GM18909 (cell line): ENCODE data around the gene SERPINA3.
"Not testable (repeated sequence)": the region's sequence is repeated elsewhere in the genome, so short reads cannot be mapped to it uniquely, and the experiment has no call there.

ENCODE experiments used
- ATAC-seq: cut with Tn5 transposase; IDR thresholded peaks from one replicate; pipeline ENCODE4 v1.9.1; 2021; ENCODE audit warnings: mild to moderate bottlenecking; ENCODE audit not compliant: unreplicated experiment, poor library complexity

SERPINA3 gene

DNA sequence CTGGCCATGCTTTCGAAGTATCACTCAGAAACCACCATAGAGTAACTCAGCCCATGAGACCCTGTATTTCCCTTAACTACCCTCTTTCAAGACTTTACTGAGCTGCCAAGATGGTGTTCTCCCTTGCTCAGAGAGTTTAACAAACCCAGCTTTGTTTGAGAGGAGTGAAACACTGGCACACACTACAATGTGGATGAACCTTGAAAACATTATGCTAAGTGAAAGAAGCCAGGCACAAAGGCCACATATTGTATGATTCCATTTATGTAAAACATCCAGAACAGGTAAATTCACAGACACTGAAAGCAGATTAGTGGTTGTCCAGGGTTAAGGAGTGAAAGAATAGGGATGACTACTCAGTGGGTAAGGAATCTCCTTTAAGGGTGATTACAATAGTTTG is 18.9 kb downstream of the SERPINA3 start:
- no peak for ATAC-seq

DNA sequence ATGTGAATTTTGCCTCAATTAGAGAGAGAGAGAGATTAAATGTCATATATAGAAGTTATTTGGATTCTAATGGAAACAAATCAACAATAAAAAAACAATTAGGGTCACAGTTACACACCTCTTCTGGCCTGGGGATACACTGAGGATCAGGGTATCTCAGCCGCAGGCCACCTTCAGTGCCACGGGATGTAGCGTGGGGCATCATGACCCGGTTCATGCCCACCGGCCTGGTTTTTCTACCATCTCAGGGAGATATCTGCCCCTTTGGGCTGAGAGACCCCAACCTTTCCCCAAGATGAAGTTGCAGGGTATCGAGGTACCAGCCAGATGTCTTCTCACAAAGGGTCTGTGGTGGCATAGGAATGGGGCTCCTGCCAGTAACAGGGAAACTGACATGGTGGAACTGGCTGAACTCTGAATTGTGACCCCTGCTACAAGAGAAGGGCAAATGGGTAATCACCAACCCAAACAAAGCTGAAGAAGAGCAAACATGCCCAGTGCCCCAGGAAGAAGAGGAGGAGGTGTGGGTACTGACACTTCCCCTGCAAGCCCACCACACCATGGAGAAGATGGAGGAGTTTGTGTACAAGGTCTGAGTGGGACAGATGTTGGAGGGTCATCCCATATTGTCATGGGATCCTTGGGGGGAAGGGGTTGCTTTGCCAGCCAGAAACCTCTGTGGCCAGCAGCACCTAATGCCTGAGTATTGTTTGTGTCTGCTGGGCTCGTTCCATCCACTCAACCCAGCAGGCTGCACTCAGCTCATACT is 19.5 kb downstream of the SERPINA3 start:
- ATAC-seq = no peak

DNA sequence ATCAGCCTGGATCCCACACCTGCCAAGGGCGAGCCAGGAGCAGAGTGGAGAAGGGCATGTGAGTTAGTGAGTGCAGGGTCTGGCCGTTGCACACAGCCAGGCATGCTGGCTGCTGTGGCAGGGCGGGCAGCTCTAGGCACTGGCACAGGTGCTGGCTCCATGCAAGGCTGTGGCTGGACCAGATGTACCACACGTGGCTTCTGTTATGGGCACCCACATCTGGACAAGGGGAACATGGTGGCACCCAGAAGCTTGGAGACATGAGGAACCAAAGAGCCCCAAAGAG is 20.1 kb downstream of the SERPINA3 start:
- no peak for ATAC-seq

DNA sequence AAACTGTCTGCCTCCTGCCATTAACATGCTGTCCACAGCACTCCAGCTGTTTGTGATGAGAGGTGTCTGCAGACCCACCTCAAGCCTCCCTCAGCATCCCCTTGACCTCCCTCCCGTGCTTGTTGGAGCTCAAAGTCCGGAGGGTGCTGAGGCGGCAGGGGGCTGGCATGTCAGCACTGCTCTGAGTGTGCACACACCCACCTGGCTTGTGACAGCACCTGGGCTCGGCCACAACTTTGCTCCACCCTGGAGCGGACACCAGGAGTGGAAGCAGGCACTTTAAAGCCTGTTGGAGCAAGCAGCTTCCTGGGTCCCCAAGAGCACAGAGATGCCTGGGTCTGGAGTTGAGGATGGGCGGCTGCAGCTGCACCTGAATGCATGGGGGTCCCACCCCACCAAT is 20.9 kb downstream of the SERPINA3 start:
- no peak for ATAC-seq

DNA sequence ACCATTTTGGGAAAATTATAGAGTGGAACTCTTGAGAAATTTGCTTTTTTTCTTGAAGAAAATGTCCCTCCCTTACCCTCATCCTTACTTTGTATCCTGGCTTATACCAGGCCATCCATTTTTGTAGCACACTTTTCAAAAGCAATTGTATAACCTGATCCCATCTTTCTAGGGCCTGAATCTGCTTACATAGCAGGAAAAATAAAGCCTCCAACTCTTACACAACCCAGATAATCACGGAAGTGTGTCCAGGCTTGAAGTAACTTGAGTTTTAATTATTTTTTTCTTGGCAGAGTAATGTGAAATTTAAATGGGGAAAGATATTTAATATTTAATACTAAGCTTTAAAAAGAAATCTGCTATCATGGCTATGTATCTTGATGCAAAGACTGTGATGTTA is 23.0 kb downstream of the SERPINA3 start:
- ATAC-seq = no peak

DNA sequence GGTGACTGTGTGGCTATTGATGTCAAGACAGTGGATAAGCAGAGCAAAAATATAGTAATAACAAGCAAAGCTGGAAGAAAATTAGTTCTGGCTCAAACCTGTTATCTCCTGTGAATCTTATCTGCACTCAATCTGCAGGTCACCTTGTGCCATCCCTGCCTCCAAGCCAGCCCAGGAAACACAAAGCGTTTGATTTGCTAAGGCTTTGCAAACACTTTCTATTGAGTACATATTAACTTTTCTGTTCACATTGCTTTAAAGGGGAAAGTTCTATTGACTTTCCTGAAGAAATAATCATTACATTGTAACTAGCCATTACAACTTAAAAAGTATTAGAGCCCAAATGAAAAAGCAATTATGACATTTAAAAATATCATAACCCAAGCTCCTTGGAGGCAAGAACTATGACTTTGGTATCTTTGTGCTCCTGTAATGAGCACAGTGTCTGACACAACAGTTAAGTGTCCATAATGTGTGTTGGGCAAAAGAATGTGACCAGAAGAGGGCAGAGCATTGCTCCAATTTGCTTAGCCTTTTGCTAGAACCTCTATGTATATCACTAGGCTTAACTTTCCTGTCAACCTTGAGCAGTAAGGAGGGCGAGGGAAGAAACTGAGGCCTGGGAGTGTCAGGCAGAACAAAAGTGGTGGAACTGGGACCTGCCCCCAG is 24.7 kb downstream of the SERPINA3 start:
- ATAC-seq = no peak

DNA sequence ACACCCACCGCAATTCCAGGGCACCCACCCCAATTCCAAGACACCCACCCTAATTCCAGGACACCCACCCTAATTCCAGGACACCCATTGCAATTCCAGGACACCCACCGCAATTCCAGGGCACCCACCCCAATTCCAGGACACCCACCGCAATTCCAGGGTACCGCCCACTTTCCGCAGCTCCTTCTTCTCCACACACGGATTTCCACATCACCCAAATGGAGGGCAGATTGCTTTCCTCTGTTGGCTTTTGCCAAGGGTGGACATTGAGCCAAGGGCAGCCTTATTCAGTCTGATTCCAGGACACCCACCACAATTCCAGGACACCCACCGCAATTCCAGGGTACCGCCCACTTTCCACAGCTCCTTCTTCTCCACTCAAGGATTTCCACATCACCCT is 25.6 kb downstream of the SERPINA3 start:
- ATAC-seq = not testable (repeated sequence)

DNA sequence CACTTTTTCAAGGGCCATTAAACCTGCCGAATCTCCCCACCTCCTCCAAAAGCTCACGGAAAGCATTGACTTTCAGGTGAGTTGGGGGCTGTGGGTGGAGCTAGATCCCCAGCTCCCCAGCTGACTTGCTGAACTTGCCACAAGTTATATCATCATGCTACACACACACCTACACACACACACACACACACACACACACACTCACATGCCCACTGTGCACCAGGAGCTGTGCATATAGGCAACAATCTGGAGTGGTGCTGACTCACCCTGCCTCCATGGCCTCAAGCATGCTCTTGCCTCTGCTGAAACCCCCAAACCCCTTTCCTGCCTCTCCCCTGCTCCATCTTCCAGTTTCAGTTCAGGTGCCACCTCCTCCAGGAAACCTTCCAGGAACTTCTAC is 26.1 kb downstream of the SERPINA3 start:
- no peak for ATAC-seq

DNA sequence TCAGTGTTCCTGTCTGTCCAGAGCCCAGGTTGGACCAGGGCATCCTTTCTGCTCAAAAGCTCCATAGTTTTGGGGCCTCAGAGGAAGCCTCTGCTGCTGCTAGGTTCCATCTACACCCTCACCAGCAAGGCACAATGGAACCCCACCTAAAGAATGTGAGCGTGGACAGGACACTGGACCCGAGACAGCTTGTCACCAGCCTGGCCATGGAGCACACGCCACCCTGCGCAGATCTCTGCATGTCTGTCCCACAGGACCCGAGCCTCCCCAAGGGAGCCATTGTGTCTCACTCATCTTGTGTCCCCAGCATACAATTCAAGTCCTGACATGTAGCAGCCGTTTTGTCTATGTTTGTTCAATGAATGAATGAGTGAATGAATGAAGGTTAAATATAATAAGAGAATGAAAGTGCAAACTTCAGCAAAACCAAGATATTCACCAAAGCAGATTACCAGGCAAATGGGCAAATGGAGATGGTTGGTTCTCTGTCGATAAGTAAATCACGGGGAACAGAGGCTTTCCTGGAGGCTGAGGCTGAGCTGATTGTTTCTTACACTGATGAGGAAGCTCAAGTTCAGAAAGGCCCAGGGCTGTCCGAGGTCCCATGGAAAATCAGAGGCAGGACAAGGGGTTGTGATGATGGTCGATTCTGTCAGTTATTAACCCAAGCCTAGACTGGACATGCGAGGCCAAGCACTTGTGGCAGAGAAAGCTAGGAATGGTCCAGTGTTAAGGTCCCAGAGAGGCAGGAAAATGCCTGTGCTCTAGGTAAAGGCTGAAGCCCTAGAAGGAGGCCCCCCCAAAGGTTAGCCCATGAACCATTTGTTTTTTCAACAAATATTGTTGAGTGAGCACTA is 27.0 kb downstream of the SERPINA3 start:
- ATAC-seq = no peak

DNA sequence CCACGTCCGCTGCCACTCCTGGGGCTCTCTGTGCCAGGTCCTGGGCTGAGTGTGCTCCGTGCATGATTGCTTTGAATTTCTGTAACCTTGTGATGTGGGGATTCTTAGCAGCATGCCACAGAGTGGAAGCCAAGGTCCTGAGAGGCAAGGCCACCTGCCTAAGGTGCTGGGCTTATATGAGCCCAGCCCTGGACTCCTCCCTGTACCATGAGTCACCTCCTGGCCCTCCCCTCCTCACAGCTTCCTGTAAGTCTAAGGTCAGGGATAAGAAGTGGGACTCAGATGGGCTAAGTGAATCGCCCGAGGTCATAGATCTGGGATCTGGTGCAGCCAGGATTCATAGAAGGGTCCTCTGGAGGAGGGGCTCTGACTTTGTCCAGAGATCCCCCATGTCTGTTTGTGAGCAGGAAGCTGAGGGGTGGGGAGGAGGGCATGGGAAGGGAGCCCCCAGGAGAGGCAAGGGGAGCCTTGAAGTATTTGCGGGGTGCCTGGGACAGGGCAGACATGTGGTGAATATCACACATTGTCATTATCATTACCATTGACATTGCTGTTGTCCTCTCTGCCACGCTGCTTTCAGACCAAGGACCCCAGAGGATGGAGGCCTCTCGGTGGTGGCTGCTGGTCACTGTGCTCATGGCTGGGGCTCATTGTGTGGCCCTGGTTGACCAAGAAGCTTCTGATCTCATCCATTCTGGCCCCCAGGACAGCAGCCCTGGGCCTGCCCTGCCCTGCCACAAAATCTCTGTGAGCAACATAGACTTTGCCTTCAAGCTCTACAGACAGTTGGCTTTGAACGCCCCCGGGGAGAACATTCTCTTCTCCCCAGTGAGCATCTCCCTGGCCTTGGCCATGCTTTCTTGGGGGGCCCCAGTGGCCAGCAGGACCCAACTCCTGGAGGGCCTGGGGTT is 28.8 kb downstream of the SERPINA3 start:
- no peak for ATAC-seq

DNA sequence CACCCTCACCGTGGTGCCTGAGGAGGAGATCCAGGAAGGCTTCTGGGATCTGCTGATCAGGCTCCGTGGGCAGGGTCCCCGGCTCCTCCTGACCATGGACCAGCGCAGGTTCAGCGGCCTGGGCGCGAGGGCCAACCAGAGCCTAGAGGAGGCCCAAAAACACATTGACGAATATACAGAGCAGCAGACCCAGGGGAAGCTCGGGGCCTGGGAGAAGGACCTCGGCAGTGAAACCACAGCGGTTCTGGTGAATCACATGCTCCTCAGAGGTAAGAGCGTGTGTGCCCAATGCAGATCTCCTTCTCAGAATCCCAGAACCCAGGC is 29.4 kb downstream of the SERPINA3 start:
- ATAC-seq = no peak

DNA sequence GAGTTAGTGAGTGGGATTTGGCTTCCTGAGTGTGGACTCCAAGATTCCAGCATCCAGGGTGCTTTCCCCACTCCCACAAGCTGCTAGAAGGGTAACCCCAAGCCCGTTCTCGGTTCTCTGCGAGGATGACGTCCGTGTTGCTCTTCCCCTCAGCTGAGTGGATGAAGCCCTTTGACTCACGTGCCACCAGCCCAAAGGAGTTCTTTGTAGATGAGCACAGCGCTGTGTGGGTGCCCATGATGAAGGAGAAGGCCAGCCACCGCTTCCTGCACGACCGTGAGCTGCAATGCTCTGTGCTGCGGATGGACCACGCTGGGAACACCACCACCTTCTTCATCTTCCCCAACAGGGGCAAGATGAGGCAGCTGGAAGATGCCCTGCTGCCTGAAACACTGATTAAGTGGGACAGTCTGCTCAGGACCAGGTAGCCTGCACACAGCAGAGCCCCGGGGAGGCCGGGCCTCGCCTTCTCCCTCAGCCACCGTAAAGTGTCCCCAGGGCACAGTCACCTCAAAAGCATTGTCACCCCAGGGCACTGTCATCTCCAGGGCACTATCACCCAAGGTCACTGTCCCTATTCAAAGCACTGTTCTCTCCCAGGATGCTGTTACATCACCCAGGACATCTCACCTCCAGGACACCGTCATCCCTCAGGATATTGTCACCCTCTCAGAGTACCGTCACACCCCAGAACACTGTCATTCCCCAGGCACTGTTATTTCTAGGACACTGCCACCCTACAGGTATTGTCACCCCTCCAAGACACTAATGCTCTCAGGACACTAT is 31.3 kb downstream of the SERPINA3 start:
- ATAC-seq = no peak

DNA sequence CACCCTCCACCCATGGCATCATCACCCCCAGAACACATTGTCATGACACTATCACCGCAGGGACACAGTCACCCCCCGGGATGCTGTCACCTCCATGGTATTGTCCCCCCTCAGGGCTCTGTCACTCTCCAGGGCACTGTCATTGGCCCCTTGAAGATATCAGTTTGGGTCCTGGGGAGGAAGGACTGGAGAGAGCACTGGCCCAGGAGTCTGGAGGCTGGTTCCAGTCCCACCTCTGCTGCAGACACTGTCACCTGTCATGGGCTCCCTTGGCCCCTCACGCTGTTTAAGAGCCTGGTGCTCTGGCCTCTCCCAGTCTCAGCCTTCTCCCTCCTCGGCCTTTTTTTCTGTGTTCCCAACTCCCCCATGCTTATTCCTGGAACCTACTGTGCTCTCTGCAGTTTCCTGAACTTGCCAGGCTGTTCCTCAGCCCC is 31.9 kb downstream of the SERPINA3 start:
- ATAC-seq = no peak

DNA sequence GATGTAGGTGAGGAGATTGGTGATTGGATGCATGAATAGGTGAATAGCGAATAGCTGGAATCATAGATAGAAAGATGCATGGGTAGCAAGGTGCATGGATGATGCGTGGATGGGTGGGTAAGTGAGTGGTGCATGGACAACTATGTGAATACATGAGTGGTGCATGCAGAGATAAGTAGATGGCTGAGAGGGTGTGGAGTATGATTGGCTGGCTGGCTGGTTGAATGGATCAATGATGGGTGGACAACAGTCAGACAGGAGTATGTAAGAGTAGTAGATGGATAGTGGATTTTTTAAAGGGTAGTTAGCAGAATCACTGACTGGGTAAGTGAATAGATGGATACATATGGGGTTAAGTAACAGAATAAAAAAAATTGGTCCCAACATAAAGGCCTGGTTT is 33.9 kb downstream of the SERPINA3 start:
- no peak for ATAC-seq

DNA sequence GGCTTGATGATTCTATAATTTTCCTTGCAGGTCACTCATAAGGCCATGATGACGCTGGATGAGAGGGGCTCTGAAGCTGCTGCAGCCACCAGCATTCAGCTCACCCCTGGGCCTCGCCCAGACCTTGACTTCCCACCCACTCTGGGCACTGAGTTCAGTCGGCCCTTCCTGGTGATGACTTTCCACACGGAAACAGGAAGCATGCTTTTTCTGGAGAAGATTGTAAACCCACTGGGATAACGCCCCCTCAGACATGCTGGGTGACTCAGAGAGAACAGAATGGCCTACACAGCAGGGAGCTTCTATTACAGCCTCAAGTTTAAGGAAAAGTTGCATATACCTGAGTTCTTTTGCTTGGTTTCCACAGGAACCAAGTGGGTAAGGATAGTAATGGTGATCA is 34.3 kb downstream of the SERPINA3 start:
- no peak for ATAC-seq

DNA sequence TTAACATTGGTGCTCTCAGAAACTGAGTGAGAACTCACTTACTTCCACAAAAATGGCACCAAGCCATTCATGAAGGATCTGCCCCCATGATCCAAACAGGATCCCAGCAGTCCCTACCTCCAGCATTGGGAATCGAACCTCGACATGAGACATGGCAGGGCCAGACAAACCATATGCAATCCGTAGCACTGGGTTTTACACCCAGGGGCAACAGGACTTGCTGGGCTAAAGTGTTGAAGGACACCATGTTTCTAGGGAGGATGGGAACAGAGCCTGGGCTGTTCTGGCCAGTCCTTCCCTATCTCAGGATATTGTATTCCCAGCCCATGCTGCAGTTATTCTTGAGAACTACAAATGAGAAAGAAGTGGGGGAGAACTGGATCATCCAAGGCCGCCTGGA is 36.6 kb downstream of the SERPINA3 start:
- no peak for ATAC-seq

DNA sequence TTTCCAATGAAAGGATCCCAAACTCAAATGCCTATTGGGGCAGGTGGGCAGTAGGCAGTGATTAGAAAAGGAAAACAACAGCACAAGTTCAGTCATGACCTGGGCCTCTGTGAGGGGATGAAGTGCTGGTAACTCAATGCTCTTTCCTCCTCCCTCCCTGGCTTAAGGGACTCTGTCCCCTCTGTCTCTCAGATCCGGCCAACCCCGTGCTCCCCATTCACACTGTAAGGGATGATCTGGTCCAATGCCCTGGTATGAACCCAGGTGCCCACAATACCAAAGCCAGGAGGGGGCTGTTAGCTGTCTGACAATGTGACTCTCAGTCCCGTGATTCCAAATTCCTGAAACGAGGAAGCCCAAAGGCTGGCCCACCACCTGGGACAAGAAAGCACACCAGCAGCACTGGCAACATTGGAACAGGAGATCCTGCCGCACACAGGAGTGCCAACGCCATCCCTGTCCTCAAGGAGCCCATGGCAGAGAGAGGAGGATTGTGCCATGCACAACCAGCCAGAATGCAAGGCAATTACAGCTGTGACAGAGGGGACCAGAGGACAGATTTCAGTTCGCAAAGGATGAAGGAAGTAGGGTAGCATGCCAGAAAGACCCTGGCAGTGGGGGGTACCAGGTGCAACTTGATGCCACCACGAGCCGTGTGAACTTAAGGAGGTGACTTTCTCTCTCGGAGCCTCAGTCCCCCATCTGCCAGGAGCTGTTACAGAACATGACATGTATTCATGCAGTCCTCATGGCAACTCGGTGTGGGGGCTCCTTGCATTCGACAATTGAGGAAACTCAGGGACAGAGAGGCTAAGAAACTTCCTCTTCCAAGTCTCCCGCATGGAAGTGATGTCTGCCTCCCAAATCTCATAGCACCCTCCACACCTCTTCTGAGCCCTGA is 37.6 kb downstream of the SERPINA3 start:
- no peak for ATAC-seq

DNA sequence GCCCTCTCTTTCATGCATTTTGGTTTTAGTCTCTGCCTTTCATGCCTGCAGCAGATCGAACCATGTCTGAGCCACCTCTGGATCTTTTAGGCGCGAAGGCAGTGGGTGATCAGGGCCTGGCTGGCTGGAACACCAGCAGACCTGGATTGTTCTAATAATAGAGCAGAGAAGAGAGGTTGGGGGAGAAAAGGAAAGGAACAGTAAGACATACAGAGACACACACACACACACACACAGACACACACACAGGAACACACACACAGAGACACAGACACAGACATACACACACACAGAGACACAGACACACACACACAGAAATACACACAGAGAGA is 38.2 kb downstream of the SERPINA3 start:
- ATAC-seq = no peak
